GM23338 (cell line): ENCODE results near the gene TMEM143. TPM values are rescaled to one million over a fixed set of nuclear protein-coding genes. Genes with fewer than 3 reads are reported as not detected.

Source experiments
- ATAC-seq: fragments of 200-7000 bp; cut with Tn5 transposase; 3 replicates; pipeline ENCODE4 v1.9.1; 2020
- DNase-seq: peaks from one replicate; pipeline ENCODE4 v3.0.0-alpha.2; 2015; ENCODE audit warnings: low spot score
- H2AFZ ChIP-seq: fragments of 200-600 bp; sonication (generic); 2 replicates; pipeline ENCODE4 v1.8.0; 2016; ENCODE audit warnings: antibody characterized with exemption, mild to moderate bottlenecking, moderate library complexity
- H3F3A ChIP-seq: fragments of 200-600 bp; sonication (generic); replicated peaks from 2 replicates; pipeline ENCODE4 v1.8.0; 2017; ENCODE audit warnings: antibody characterized with exemption, mixed run types, low read depth
- H3K27ac ChIP-seq: fragments of 200-600 bp; sonication (generic); 2 replicates; pipeline ENCODE4 v1.6.1; 2016; ENCODE audit warnings: low read depth
- H3K27me3 ChIP-seq: fragments of 200-600 bp; sonication (generic); 2 replicates; pipeline ENCODE4 v1.8.0; 2016; ENCODE audit warnings: mild to moderate bottlenecking, mixed run types, moderate library complexity; ENCODE audit not compliant: insufficient read depth
- H3K36me3 ChIP-seq: fragments of 200-600 bp; sonication (generic); 2 replicates; pipeline ENCODE4 v1.8.0; 2016; ENCODE audit warnings: mild to moderate bottlenecking; ENCODE audit not compliant: insufficient read depth
- H3K4me1 ChIP-seq: fragments of 200-600 bp; sonication (generic); 2 replicates; pipeline ENCODE4 v1.8.0; 2016; ENCODE audit warnings: mild to moderate bottlenecking, moderate library complexity; ENCODE audit not compliant: insufficient read depth
- H3K4me2 ChIP-seq: fragments of 200-600 bp; sonication (generic); 2 replicates; pipeline ENCODE4 v1.7.1; 2017; ENCODE audit warnings: mixed run types
- H3K4me3 ChIP-seq: fragments of 200-600 bp; sonication (generic); 2 replicates; pipeline ENCODE4 v1.6.1; 2016; ENCODE audit warnings: mixed run types
- H3K79me2 ChIP-seq: fragments of 200-600 bp; sonication (generic); replicated peaks from 2 replicates; pipeline ENCODE4 v1.8.0; 2017; ENCODE audit warnings: mild to moderate bottlenecking; ENCODE audit not compliant: insufficient read depth
- H3K9me2 ChIP-seq: fragments of 200-600 bp; sonication (generic); 2 replicates; pipeline ENCODE4 v1.8.0; 2017; ENCODE audit not compliant: insufficient read depth
- H4K20me1 ChIP-seq: fragments of 200-600 bp; sonication (generic); replicated peaks from 2 replicates; pipeline ENCODE4 v1.8.0; 2017; ENCODE audit warnings: mild to moderate bottlenecking; ENCODE audit not compliant: insufficient read depth
- H3K27ac Mint-ChIP-seq: 2 replicates; pipeline ENCODE4 v1.8.0; 2020; ENCODE audit warnings: inconsistent platforms, mild to moderate bottlenecking, moderate library complexity, mixed read lengths
- H3K27me3 Mint-ChIP-seq: 3 replicates; pipeline ENCODE4 v1.8.0; 2022; ENCODE audit warnings: low read depth, mild to moderate bottlenecking, moderate library complexity, mixed read lengths, inconsistent platforms; ENCODE audit not compliant: insufficient read depth, poor library complexity
- H3K36me3 Mint-ChIP-seq: 3 replicates; pipeline ENCODE4 v1.8.0; 2021; ENCODE audit warnings: low read depth, mild to moderate bottlenecking, inconsistent platforms, moderate library complexity, mixed read lengths
- H3K4me1 Mint-ChIP-seq: 3 replicates; pipeline ENCODE4 v1.8.0; 2020; ENCODE audit warnings: mild to moderate bottlenecking, inconsistent platforms, mixed read lengths
- H3K4me3 Mint-ChIP-seq: 3 replicates; pipeline ENCODE4 v1.8.0; 2021; ENCODE audit warnings: moderate library complexity, mild to moderate bottlenecking, inconsistent platforms, mixed read lengths
- H3K9me3 Mint-ChIP-seq: 3 replicates; pipeline ENCODE4 v1.8.0; 2020; ENCODE audit warnings: moderate library complexity, mild to moderate bottlenecking, inconsistent platforms, mixed read lengths
- CREB1 ChIP-seq: fragments of 250-450 bp; sonication (Bioruptor Pico); IDR thresholded peaks from 2 replicates; pipeline ENCODE4 v1.5.0; 2020; ENCODE audit warnings: low read depth, mild to moderate bottlenecking, moderate library complexity
- CTCF ChIP-seq, 2 experiments: fragments of 200-600 bp in 1 of 2; sonication (generic) in 1 of 2; conservative IDR thresholded peaks; 2 replicates each; pipeline versions ENCODE4 v1.5.1 to v1.6.1; 2016 to 2017; ENCODE audit warnings: antibody characterized with exemption in 2 of 2, low read depth in 2 of 2, mild to moderate bottlenecking in 2 of 2, moderate library complexity in 1 of 2
- ETS1 ChIP-seq: IDR thresholded peaks from 2 replicates; pipeline ENCODE4 v1.6.1; 2016; ENCODE audit warnings: antibody characterized with exemption
- EZH2 ChIP-seq: fragments of 200-600 bp; sonication (generic); IDR thresholded peaks from one replicate; pipeline ENCODE4 v1.8.0; 2017; ENCODE audit warnings: antibody characterized with exemption, mild to moderate bottlenecking, low read depth; ENCODE audit not compliant: unreplicated experiment
- EZH2phosphoT487 ChIP-seq: fragments of 200-600 bp; sonication (generic); IDR thresholded peaks from one replicate; pipeline ENCODE4 v1.8.1; 2018; ENCODE audit warnings: antibody characterized with exemption; ENCODE audit not compliant: unreplicated experiment
- JUNB ChIP-seq: IDR thresholded peaks from one replicate; pipeline ENCODE4 v1.6.1; 2016; ENCODE audit warnings: antibody characterized with exemption; ENCODE audit not compliant: unreplicated experiment
- NANOG ChIP-seq: IDR thresholded peaks from 2 replicates; pipeline ENCODE4 v1.6.1; 2016; ENCODE audit warnings: antibody characterized with exemption, borderline replicate concordance
- POLR2AphosphoS5 ChIP-seq: IDR thresholded peaks from 2 replicates; pipeline ENCODE4 v1.6.1; 2016; ENCODE audit warnings: antibody characterized with exemption, low read depth
- REST ChIP-seq: IDR thresholded peaks from one replicate; pipeline ENCODE4 v1.6.1; 2018; ENCODE audit warnings: antibody characterized with exemption; ENCODE audit not compliant: unreplicated experiment
- STAT1 ChIP-seq: IDR thresholded peaks from one replicate; pipeline ENCODE4 v1.6.1; 2016; ENCODE audit warnings: antibody characterized with exemption; ENCODE audit not compliant: unreplicated experiment
- ZNF114 ChIP-seq: fragments of 250-450 bp; sonication (Bioruptor Pico); IDR thresholded peaks from 2 replicates; pipeline ENCODE4 v1.5.0; 2020; ENCODE audit warnings: mild to moderate bottlenecking, moderate library complexity
- ZNF331 ChIP-seq: fragments of 250-450 bp; sonication (Bioruptor Pico); IDR thresholded peaks from 2 replicates; pipeline ENCODE4 v1.5.0; 2020; ENCODE audit warnings: low read depth, mild to moderate bottlenecking, moderate library complexity
- ZNF462 ChIP-seq: fragments of 250-450 bp; sonication (Bioruptor Pico); IDR thresholded peaks from 2 replicates; pipeline ENCODE4 v1.5.0; 2020; ENCODE audit warnings: mild to moderate bottlenecking, moderate library complexity
- polyA plus RNA-seq: library from polyadenylated mRNA; unstranded; fragments of >200 nt; fragmentation: Nextera tagmentation; extraction: Ambion mirVana; gene quantifications from 2 replicates; pipeline ENCODE4 v1.2.1, GENCODE V29; 2016
- total RNA-seq: library from RNA; depleted of rRNA; stranded (reverse); fragments of >200 nt; shearing (Covaris generic); gene quantifications from 2 replicates; pipeline ENCODE4 v1.2.3, GENCODE V29; 2014

The TMEM143 gene
- total and polyA plus RNA-seq, 2 experiments from 2014 or later = 12.8 to 15.0 TPM

- Histone ChIP-seq H3K79me2 (peaks cover 14% of the 10 kb centered on the region), H2AFZ (no peak overlapping the region), H3K9me2 (no peaks in the 10 kb centered on the region), H3K36me3 (no peaks in the 10 kb centered on the region; the same call in 1 of the 2 replicates), H3K27me3 (no peaks in the 10 kb centered on the region), H3K4me2 (peak overlapping the region; percentile 54), H4K20me1 (no peaks in the 10 kb centered on the region; the same call in 1 of the 2 replicates), H3K27ac (peak overlapping the region; percentile 89), H3K4me1 (peaks cover 52% of the 10 kb centered on the region), H3K4me3 (no peak overlapping the region), H3F3A (peaks cover 24% of the 10 kb centered on the region)
- Mint-ChIP-seq H3K4me1 (peaks cover 47% of the 10 kb centered on the region), H3K27ac (peak overlapping the region; percentile 86), H3K27me3 (peaks cover 14% of the 10 kb centered on the region), H3K36me3 (peaks cover 9% of the 10 kb centered on the region), H3K4me3 (no peak overlapping the region), H3K9me3 (peaks cover 7% of the 10 kb centered on the region; the same call in 2 of the 3 replicates)
- TF ChIP-seq REST (no peak), ETS1 (peak; percentile 98), CTCF (conservative IDR thresholded peaks at IDR 0.05; ENCODE audit: low read depth in 2 of 2) (no peak), EZH2 (no peak), CREB1 (CRISPR knock-in tag) (peak; percentile 56), NANOG (no peak), ZNF462 (CRISPR knock-in tag) (no peak), ZNF331 (CRISPR knock-in tag) (no peak), ZNF114 (CRISPR knock-in tag) (no peak), POLR2AphosphoS5 (peak; percentile 41), JUNB (no peak), EZH2phosphoT487 (no peak), STAT1 (no peak)
- ATAC-seq (peak; percentile 35), DNase-seq (peak; percentile 93)
Measured at GRCh38 chr19:48403606-48404005, 39.9 kb upstream of the TMEM143 start.
